ENCODE measurements around the gene NUP93.
"Not testable (repeated sequence)": the region's sequence is repeated elsewhere in the genome, so short reads cannot be mapped to it uniquely, and the experiment has no call there.

NUP93 gene

GRCh38 chr16:56711862-56712261 lies 18.1 kb upstream of the NUP93 start:
- H3K4me3 ChIP-seq (ENCODE audit: low read depth, low read length): no peak overlapping the region
- TF ChIP-seq, protein P1, sequence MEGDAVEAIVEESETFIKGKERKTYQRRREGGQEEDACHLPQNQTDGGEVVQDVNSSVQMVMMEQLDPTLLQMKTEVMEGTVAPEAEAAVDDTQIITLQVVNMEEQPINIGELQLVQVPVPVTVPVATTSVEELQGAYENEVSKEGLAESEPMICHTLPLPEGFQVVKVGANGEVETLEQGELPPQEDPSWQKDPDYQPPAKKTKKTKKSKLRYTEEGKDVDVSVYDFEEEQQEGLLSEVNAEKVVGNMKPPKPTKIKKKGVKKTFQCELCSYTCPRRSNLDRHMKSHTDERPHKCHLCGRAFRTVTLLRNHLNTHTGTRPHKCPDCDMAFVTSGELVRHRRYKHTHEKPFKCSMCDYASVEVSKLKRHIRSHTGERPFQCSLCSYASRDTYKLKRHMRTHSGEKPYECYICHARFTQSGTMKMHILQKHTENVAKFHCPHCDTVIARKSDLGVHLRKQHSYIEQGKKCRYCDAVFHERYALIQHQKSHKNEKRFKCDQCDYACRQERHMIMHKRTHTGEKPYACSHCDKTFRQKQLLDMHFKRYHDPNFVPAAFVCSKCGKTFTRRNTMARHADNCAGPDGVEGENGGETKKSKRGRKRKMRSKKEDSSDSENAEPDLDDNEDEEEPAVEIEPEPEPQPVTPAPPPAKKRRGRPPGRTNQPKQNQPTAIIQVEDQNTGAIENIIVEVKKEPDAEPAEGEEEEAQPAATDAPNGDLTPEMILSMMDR (IDR thresholded peaks at IDR 0.05; ENCODE audit: low read depth, low read length): no peak
- TF ChIP-seq MYC (IDR thresholded peaks at IDR 0.05; ENCODE audit: low read depth, low read length) (no peak), MAX (IDR thresholded peaks at IDR 0.05; ENCODE audit: low read depth, low read length) (no peak), POLR2A (IDR thresholded peaks at IDR 0.05; ENCODE audit: extremely low read depth, insufficient read length) (no peak)
- no peak for DNase-seq (ENCODE audit: low read depth)

GRCh38 chr16:56713794-56714193 lies 16.1 kb upstream of the NUP93 start:
- DNase-seq (ENCODE audit: low read depth): no peak
- TF ChIP-seq, protein P1 (IDR thresholded peaks at IDR 0.05; ENCODE audit: low read depth, low read length): no peak
- TF ChIP-seq POLR2A (IDR thresholded peaks at IDR 0.05; ENCODE audit: extremely low read depth, insufficient read length) (no peak), MYC (IDR thresholded peaks at IDR 0.05; ENCODE audit: low read depth, low read length) (no peak), MAX (IDR thresholded peaks at IDR 0.05; ENCODE audit: low read depth, low read length) (no peak)
- H3K4me3 ChIP-seq (ENCODE audit: low read depth, low read length): no peak overlapping the region

- H3K4me3 ChIP-seq (ENCODE audit: low read depth, low read length): no peak overlapping the region
- no peak for TF ChIP-seq POLR2A (IDR thresholded peaks at IDR 0.05; ENCODE audit: extremely low read depth, insufficient read length)
- DNase-seq (ENCODE audit: low read depth): peak; percentile 71
These were observed 14.8 kb upstream of the NUP93 start for GRCh38 chr16:56715126-56715525.

DNA sequence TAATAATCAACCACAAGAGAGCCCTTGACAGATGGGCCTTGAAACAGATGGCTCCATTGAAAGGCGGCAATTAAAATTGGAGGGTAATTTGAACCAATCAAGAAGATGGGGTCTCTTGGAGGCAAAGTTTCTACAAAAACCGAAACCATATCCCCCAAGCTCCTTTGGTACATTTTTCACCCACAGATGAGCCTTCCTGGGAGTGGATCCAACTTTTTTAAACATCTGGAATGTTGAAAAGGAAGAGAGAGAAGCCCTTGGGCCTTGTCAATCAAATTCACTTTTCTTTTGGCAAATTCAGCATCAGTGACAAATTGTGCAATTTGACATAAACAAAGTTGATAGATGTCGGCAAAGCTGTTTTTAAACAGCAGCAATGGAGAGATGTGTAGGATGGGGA lies 13.2 kb upstream of the NUP93 start:
- TF ChIP-seq, protein P1 (IDR thresholded peaks at IDR 0.05; ENCODE audit: low read depth, low read length): no peak
- no peak for TF ChIP-seq MAX (IDR thresholded peaks at IDR 0.05; ENCODE audit: low read depth, low read length)
- no peak for TF ChIP-seq MYC (IDR thresholded peaks at IDR 0.05; ENCODE audit: low read depth, low read length)
- TF ChIP-seq POLR2A (IDR thresholded peaks at IDR 0.05; ENCODE audit: extremely low read depth, insufficient read length): no peak
- DNase-seq (ENCODE audit: low read depth): no peak
- H3K4me3 ChIP-seq (ENCODE audit: low read depth, low read length): no peak overlapping the region

GRCh38 chr16:56717532-56717931 lies 12.4 kb upstream of the NUP93 start:
- H3K4me3 ChIP-seq (ENCODE audit: low read depth, low read length); DNase-seq (ENCODE audit: low read depth): not testable (repeated sequence)

DNA sequence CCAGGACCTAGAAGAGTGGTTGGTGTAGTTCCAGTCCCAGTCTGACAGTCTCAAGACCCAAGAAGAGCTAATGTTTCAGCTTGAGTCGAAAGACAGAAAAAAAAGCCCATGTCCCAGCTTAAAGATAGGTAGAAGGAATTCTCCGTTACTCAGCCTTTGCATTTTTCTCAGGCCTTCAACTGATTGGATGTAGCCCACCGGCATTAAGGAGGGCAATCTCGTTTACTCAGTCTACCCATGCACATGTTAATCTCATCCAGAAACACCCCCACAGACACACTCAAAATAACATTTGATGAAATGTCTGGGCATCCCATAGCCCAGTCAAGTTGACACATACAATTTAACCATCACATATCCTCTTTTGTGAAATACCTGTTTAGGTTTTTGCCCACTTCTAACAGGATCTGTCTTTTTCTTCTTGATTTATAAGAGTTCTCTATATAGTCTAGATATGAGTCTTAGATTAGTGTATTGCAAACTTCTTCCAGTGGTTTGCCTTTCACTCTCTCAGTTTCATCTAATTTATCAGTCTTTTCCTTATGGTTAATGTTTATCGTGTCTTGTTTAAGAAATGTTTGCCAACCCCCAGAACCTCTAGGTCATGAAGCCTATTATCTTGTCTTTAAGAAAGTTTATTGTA lies 7.6 kb upstream of the NUP93 start:
- DNase-seq (ENCODE audit: low read depth): no peak
- no peak for TF ChIP-seq POLR2A (IDR thresholded peaks at IDR 0.05; ENCODE audit: extremely low read depth, insufficient read length)
- TF ChIP-seq, protein P1 (IDR thresholded peaks at IDR 0.05; ENCODE audit: low read depth, low read length): no peak
- no peak overlapping the region for H3K4me3 ChIP-seq (ENCODE audit: low read depth, low read length)

DNA sequence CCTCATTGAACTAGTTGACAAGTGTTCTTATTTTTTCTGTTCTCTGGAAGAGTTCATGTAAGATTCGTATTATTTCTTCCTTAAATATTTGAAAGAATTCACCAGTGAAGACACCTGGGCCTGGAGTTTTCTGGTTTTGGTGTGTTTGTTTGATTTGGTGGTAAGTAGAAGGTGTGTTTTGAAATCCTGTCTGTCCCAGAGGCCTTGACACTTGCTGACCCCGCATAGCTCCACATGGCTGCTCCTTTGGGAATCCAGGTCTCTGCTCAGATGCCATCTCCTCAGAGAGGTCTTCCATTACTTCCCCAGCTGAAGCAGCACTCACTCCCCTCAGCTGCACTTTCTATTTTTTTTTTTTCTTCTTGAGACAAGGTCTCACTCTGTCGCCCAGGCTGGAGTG lies 5.7 kb upstream of the NUP93 start:
- TF ChIP-seq MYC (IDR thresholded peaks at IDR 0.05; ENCODE audit: low read depth, low read length): no peak
- no peak for TF ChIP-seq POLR2A (IDR thresholded peaks at IDR 0.05; ENCODE audit: extremely low read depth, insufficient read length)
- no peak for TF ChIP-seq MAX (IDR thresholded peaks at IDR 0.05; ENCODE audit: low read depth, low read length)
- TF ChIP-seq, protein P1 (IDR thresholded peaks at IDR 0.05; ENCODE audit: low read depth, low read length): no peak
- DNase-seq (ENCODE audit: low read depth): no peak
- H3K4me3 ChIP-seq (ENCODE audit: low read depth, low read length): no peak overlapping the region
